K562 (cell line): Measurements from ENCODE around the gene GRIK3. TPM values are rescaled to one million over a fixed set of nuclear protein-coding genes. Genes with fewer than 3 reads are reported as not detected.

Experiments
- ATAC-seq: fragments of 200-7000 bp; cut with Tn5 transposase; 3 replicates; pipeline ENCODE4 v1.9.1; 2020; ENCODE audit warnings: moderate library complexity
- BruUV-seq: library from RNA; stranded (reverse); fragments of 400-500 nt; replicated peaks from 2 replicates; lab custom pipeline; 2021; lab: Mats Ljungman, UMichigan
- CTCF ChIA-PET: fragments of 300-600 bp; formaldehyde crosslinking; extraction: SDS; loops from one replicate; lab custom pipeline; 2021; ENCODE audit warnings: low intra/inter-chr PET ratio; lab: Yijun Ruan, JAX
- POLR2A ChIA-PET: fragments of 300-600, 350-650 bp; sonication (Branson Sonifier 250); formaldehyde crosslinking; extraction: SDS; loops from one replicate; lab custom pipeline; 2021; ENCODE audit warnings: antibody characterized with exemption, inconsistent platforms; lab: Yijun Ruan, JAX
- DNase-seq, 4 experiments: peaks; one replicate each; pipeline versions ENCODE4 v3.0.0 to v3.0.0-alpha.2; 2011 to 2018; ENCODE audit warnings: low spot score in 3 of 4, mixed read lengths in 3 of 4; ENCODE audit errors: extremely low read depth in 1 of 4
- FAIRE-seq: peaks from 2 replicates; lab custom pipeline; 2011; peaks lifted over from hg19 to GRCh38; lab: Jason Lieb, UNC
- H2AFZ ChIP-seq: 2 replicates; pipeline ENCODE4 v1.6.0; 2011; ENCODE audit warnings: low read depth, low read length, control low read depth, inconsistent platforms
- H3K27ac ChIP-seq: fragments of 200-600 bp; 3 replicates; pipeline ENCODE4 v1.8.0; 2011; ENCODE audit warnings: low read depth, mild to moderate bottlenecking, control low read depth, inconsistent platforms, low read length, moderate library complexity, mixed read lengths; ENCODE audit errors: extremely low read depth
- H3K27me3 ChIP-seq, 2 experiments: fragments of 300-600 bp in 1 of 2; 2 replicates in 1 of 2; 3 replicates in 1 of 2; pipeline versions ENCODE4 v1.6.0 to v1.8.0; 2011; ENCODE audit warnings: inconsistent platforms in 2 of 2, low read length in 2 of 2, mild to moderate bottlenecking in 1 of 2, mixed read lengths in 1 of 2, moderate library complexity in 1 of 2; ENCODE audit not compliant: control insufficient read depth in 2 of 2, insufficient read depth in 2 of 2
- H3K36me3 ChIP-seq: fragments of 300-600 bp; 3 replicates; pipeline ENCODE4 v1.8.0; 2011; ENCODE audit warnings: mild to moderate bottlenecking, low read length, inconsistent platforms; ENCODE audit not compliant: control insufficient read depth, insufficient read depth
- H3K4me1 ChIP-seq, 2 experiments: fragments of 200-600 bp in 1 of 2; replicated peaks in 1 of 2; 2 replicates in 1 of 2; 3 replicates in 1 of 2; pipeline versions ENCODE4 v1.5.1 to v1.8.0; 2011; ENCODE audit warnings: inconsistent platforms in 2 of 2, low read length in 2 of 2, mild to moderate bottlenecking in 1 of 2, mixed read lengths in 1 of 2, moderate library complexity in 1 of 2; ENCODE audit not compliant: control insufficient read depth in 2 of 2, insufficient read depth in 2 of 2
- H3K4me2 ChIP-seq: 2 replicates; pipeline ENCODE4 v1.6.1; 2011; ENCODE audit warnings: low read length, control low read depth, inconsistent platforms, mixed read lengths; ENCODE audit not compliant: insufficient read depth
- H3K4me3 ChIP-seq: fragments of 200-600 bp; sonication (generic), shearing (Covaris generic); 2 replicates; pipeline ENCODE4 v1.5.1; 2016; ENCODE audit warnings: control low read depth, inconsistent platforms
- H3K79me2 ChIP-seq: fragments of 200-600 bp; 3 replicates; pipeline ENCODE4 v1.8.0; 2011; ENCODE audit warnings: low read length, inconsistent platforms; ENCODE audit not compliant: control insufficient read depth, insufficient read depth
- H3K9ac ChIP-seq, 2 experiments: 2 replicates each; pipeline versions ENCODE4 v1.6.0 to v1.6.1; 2011; ENCODE audit warnings: low read depth in 2 of 2, low read length in 2 of 2, control low read depth in 1 of 2, inconsistent platforms in 1 of 2, mild to moderate bottlenecking in 1 of 2, mixed read lengths in 1 of 2; ENCODE audit not compliant: insufficient read depth in 1 of 2
- H3K9me1 ChIP-seq: one replicate; pipeline ENCODE4 v1.6.0; 2011; ENCODE audit warnings: inconsistent platforms, mild to moderate bottlenecking, low read length, moderate library complexity; ENCODE audit not compliant: control insufficient read depth, insufficient read depth
- H3K9me3 ChIP-seq: replicated peaks from 2 replicates; pipeline ENCODE4 v1.5.1; 2011; ENCODE audit warnings: low read depth, low read length, inconsistent platforms; ENCODE audit not compliant: control insufficient read depth, insufficient read depth
- H4K20me1 ChIP-seq: replicated peaks from 2 replicates; pipeline ENCODE4 v1.6.1; 2011; ENCODE audit warnings: low read length, inconsistent platforms, mixed read lengths; ENCODE audit not compliant: control insufficient read depth, insufficient read depth
- BRF1 ChIP-seq: IDR thresholded peaks from 3 replicates; pipeline ENCODE4 v1.6.1; 2011; ENCODE audit warnings: borderline replicate concordance, mild to moderate bottlenecking; ENCODE audit not compliant: insufficient read length; ENCODE audit errors: extremely low read depth
- GTF2E2 ChIP-seq: fragments of 200-800 bp; sonication (Bioruptor generic); IDR thresholded peaks from 2 replicates; pipeline ENCODE4 v1.6.1; 2016; ENCODE audit warnings: missing genetic modification characterization, missing compliant biosample characterization
- PHF8 ChIP-seq: fragments of 200-600 bp; sonication (generic); IDR thresholded peaks from 2 replicates; pipeline ENCODE4 v1.6.1; 2012; ENCODE audit warnings: mixed run types, mild to moderate bottlenecking, inconsistent platforms, low read length, moderate library complexity, borderline replicate concordance
- ZNF174 ChIP-seq: fragments of 250-450 bp; sonication (Bioruptor Pico); IDR thresholded peaks from 2 replicates; pipeline ENCODE4 v1.4.0; 2020; ENCODE audit warnings: mild to moderate bottlenecking
- WGBS: fragments of 100-300 bp; shearing (Covaris generic); methylation state at CpG from one replicate; pipeline ENCODE4 v1.1.6; 2016; ENCODE audit warnings: low coverage, mixed read lengths; ENCODE audit not compliant: insufficient coverage; ENCODE audit errors: missing lambda C conversion rate; 5-methylcytosine and 5-hydroxymethylcytosine counted together
- in situ Hi-C: fragments of 300-500 bp; cut with MboI; formaldehyde crosslinking; loops from 4 replicates; pipeline ENCODE4 v1.15.0; 2018; ENCODE audit warnings: inconsistent platforms, mixed read lengths
- intact Hi-C: fragments of 100-400 bp; cut with micrococcal nuclease; formaldehyde crosslinking; loops from 2 replicates; pipeline ENCODE4 v1.14.2; 2022
- polyA plus RNA-seq, 8 experiments: library from polyadenylated mRNA; depleted of rRNA in 4 of 8; stranded (reverse) in 5 of 8; unstranded in 3 of 8; fragments of >200 nt; fragmentation: Nextera tagmentation in 2 of 8; fragmentation: Illumina TruSeq in 1 of 8; extraction: Ambion mirVana in 2 of 8; extraction: Trizol in 1 of 8; gene quantifications; 2 replicates each; pipeline versions ENCODE4 v1.2.1 to v1.2.3, GENCODE V29; 2011 to 2014; ENCODE audit warnings: inconsistent platforms in 1 of 8, missing spikeins in 1 of 8
- total RNA-seq, 7 experiments: library from RNA; depleted of rRNA in 6 of 7; stranded (reverse); fragments of >200 nt in 6 of 7; fragmentation: Illumina TruSeq in 2 of 7; extraction: Trizol in 2 of 7; gene quantifications; 2 replicates each; pipeline versions ENCODE4 v1.2.1 to v1.2.3, GENCODE V29; 2011 to 2021; ENCODE audit warnings: low replicate concordance in 1 of 7
- TF ChIP-seq, protein P1 (sequence below): fragments of 250-450 bp; sonication (Bioruptor Pico); IDR thresholded peaks from 2 replicates; pipeline ENCODE4 v1.4.0; 2020; ENCODE audit warnings: mild to moderate bottlenecking, moderate library complexity, borderline replicate concordance
- TF ChIP-seq, protein P2 (sequence below): fragments of 450-650 bp; IDR thresholded peaks from 2 replicates; pipeline ENCODE4 v1.6.1; 2016

Gene GRIK3
- total and polyA plus RNA-seq, 9 of the 15 experiments (the other 6 are each of a cell fraction or from before 2014, with no cell fraction given): not detected

- POLR2A ChIA-PET: no interaction called here
- Histone ChIP-seq H3K4me1 (no peaks in the 10 kb centered on the region; a peak in 2 of 5 replicates), H3K4me2 (no peak overlapping the region), H3K9me3 (no peaks in the 10 kb centered on the region), H3K79me2 (no peaks in the 10 kb centered on the region), H2AFZ (no peak overlapping the region), H3K9ac (no peak overlapping the region), H3K36me3 (no peaks in the 10 kb centered on the region), H3K4me3 (no peak overlapping the region), H4K20me1 (peaks cover 17% of the 10 kb centered on the region), H3K27ac (no peak overlapping the region), H3K9me1 (no peaks in the 10 kb centered on the region), H3K27me3 (no peaks in the 10 kb centered on the region; a peak in 2 of 5 replicates)
- TF ChIP-seq ZNF174 (CRISPR knock-in tag) (no peak), PHF8 (no peak), GTF2E2 (tag) (no peak), BRF1 (no peak)
- TF ChIP-seq, protein P1, sequence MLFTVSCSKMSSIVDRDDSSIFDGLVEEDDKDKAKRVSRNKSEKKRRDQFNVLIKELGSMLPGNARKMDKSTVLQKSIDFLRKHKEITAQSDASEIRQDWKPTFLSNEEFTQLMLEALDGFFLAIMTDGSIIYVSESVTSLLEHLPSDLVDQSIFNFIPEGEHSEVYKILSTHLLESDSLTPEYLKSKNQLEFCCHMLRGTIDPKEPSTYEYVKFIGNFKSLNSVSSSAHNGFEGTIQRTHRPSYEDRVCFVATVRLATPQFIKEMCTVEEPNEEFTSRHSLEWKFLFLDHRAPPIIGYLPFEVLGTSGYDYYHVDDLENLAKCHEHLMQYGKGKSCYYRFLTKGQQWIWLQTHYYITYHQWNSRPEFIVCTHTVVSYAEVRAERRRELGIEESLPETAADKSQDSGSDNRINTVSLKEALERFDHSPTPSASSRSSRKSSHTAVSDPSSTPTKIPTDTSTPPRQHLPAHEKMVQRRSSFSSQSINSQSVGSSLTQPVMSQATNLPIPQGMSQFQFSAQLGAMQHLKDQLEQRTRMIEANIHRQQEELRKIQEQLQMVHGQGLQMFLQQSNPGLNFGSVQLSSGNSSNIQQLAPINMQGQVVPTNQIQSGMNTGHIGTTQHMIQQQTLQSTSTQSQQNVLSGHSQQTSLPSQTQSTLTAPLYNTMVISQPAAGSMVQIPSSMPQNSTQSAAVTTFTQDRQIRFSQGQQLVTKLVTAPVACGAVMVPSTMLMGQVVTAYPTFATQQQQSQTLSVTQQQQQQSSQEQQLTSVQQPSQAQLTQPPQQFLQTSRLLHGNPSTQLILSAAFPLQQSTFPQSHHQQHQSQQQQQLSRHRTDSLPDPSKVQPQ: no peak
- TF ChIP-seq, protein P2, sequence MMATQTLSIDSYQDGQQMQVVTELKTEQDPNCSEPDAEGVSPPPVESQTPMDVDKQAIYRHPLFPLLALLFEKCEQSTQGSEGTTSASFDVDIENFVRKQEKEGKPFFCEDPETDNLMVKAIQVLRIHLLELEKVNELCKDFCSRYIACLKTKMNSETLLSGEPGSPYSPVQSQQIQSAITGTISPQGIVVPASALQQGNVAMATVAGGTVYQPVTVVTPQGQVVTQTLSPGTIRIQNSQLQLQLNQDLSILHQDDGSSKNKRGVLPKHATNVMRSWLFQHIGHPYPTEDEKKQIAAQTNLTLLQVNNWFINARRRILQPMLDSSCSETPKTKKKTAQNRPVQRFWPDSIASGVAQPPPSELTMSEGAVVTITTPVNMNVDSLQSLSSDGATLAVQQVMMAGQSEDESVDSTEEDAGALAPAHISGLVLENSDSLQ: peak; percentile 19; the same call in 1 of the 2 replicates
- FAIRE-seq (no peak), ATAC-seq (no peak), DNase-seq (no peak)
- 0% methylated on average over 10 of the region's 10 CpGs for WGBS
- intact Hi-C loops: no loop called here
- CTCF ChIA-PET: no interaction called here
- BruUV-seq: no TSS peak
- in situ Hi-C loops: no loop called here
These were observed 73.2 kb downstream of the GRIK3 start for GRCh38 chr1:36961062-36961615.
